A673 (cell line): ENCODE data around the gene WIPF2. TPM values are rescaled to one million over a fixed set of nuclear protein-coding genes. Genes with fewer than 3 reads are reported as not detected.

Experiments used
- BruUV-seq: library from RNA; stranded (reverse); fragments of 400-500 nt; replicated peaks from 2 replicates; lab custom pipeline; 2021; lab: Mats Ljungman, UMichigan
- CTCF ChIA-PET: fragments of 300-600 bp; sonication (Branson Sonifier 250); formaldehyde crosslinking; loops from one replicate; lab custom pipeline; 2022; ENCODE audit warnings: antibody characterized with exemption; lab: Charles Lee
- POLR2A ChIA-PET: fragments of 300-600 bp; sonication (Branson Sonifier 250); formaldehyde crosslinking; loops from one replicate; lab custom pipeline; 2022; ENCODE audit warnings: antibody characterized with exemption; ENCODE audit not compliant: low non-redundant PET; lab: Charles Lee
- DNase-seq: peaks from one replicate; pipeline ENCODE4 v3.0.0-alpha.2; 2015; ENCODE audit warnings: low spot score
- H3K27ac ChIP-seq: fragments of 200-600 bp; sonication (generic); 2 replicates; pipeline ENCODE4 v1.5.1; 2016; ENCODE audit warnings: mixed run types, low read depth, mild to moderate bottlenecking, mixed read lengths, antibody characterized with exemption, low read length; ENCODE audit not compliant: poor library complexity, severe bottlenecking
- H3K27me3 ChIP-seq: fragments of 200-600 bp; sonication (generic); replicated peaks from 2 replicates; pipeline ENCODE4 v1.6.1; 2017; ENCODE audit warnings: mixed run types, low read depth, mild to moderate bottlenecking, mixed read lengths, antibody characterized with exemption, low read length; ENCODE audit not compliant: insufficient read depth, poor library complexity
- H3K36me3 ChIP-seq: fragments of 200-600 bp; sonication (generic); 2 replicates; pipeline ENCODE4 v1.6.1; 2016; ENCODE audit warnings: mixed run types, mild to moderate bottlenecking, mixed read lengths, antibody characterized with exemption, low read length; ENCODE audit not compliant: insufficient read depth, poor library complexity, severe bottlenecking
- H3K4me1 ChIP-seq: fragments of 200-600 bp; sonication (generic); 2 replicates; pipeline ENCODE4 v1.6.1; 2017; ENCODE audit warnings: mixed run types, mild to moderate bottlenecking, mixed read lengths, antibody characterized with exemption, low read length; ENCODE audit not compliant: insufficient read depth, poor library complexity, severe bottlenecking
- H3K4me3 ChIP-seq: fragments of 200-600 bp; sonication (generic); 2 replicates; pipeline ENCODE4 v1.5.1; 2016; ENCODE audit warnings: low read depth, mixed run types, mild to moderate bottlenecking, mixed read lengths, low read length; ENCODE audit not compliant: poor library complexity, severe bottlenecking
- H3K9me3 ChIP-seq: fragments of 200-600 bp; sonication (generic); 2 replicates; pipeline ENCODE4 v1.6.1; 2016; ENCODE audit warnings: mixed run types, low read depth, mild to moderate bottlenecking, mixed read lengths, antibody characterized with exemption, low read length; ENCODE audit not compliant: poor library complexity, severe bottlenecking
- EZH2 ChIP-seq: fragments of 200-600 bp; sonication (generic); IDR thresholded peaks from 2 replicates; pipeline ENCODE4 v1.6.1; 2017; ENCODE audit warnings: borderline replicate concordance, low read depth, mild to moderate bottlenecking, mixed read lengths, antibody characterized with exemption, low read length; ENCODE audit not compliant: poor library complexity, severe bottlenecking
- intact Hi-C: fragments of 100-400 bp; cut with micrococcal nuclease; formaldehyde crosslinking; loops from one replicate; pipeline ENCODE4 v1.10.0; 2022; ENCODE audit not compliant: unreplicated experiment
- total RNA-seq: library from RNA; stranded (reverse); gene quantifications from 2 replicates; pipeline ENCODE4 v1.2.3, GENCODE V29; 2021
- TF ChIP-seq, protein P1 (sequence below): fragments of 300-800, 200-600 bp; sonication (generic); conservative IDR thresholded peaks from 2 replicates; pipeline ENCODE4 v1.5.1; 2017; ENCODE audit warnings: low read depth, mild to moderate bottlenecking, antibody characterized with exemption, low read length, moderate library complexity, mixed read lengths

The WIPF2 gene
- total RNA-seq, 1 experiment from 2014 or later: 16.3 TPM

DNA sequence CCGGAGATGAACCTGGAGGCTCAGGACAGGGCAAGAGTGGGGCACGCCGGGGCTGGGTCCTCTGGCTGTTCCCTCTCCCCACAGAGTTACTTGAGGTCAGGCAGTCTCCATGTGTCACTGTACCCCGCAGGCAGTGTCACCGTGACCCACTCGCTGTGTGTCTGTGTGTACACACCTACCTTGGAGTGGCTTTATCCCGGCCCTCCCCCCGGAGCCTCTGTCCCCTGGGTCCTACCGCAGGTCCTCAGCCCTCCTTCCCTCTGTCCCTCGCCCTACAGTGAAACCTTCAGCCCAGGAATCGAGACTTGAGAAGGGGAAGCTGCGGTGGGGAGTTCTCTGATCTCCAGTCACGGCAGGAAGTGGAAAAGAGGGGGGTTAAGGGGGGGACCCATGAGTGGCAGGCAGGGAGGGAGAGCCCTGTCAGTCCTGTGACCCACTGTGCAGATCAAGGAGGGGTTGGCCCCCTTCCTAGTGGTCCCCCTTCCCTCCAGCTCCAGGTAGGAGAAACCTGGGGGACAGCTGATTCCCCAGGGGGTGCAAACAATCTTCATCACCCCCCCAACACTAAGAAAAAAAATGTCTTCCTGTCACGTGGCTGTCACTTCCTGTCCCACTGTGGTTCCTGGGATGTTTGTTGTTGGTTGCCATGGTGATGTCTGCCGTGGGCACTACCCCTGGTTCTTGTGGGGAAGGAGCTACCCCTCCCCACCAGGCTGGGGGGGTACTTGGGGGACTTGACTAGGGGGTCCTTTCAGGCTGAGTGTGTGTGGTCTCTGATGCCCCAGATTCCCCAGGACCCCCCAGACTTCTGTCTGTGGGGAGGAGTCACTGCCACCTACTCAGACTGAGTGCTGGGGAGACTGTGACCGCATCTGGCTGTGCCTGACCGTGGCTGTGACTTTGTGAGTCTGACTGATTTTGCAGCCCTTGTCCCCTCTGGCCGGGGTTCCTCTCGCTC is 103.5 kb downstream of the WIPF2 start:
- Histone ChIP-seq H3K4me1 (peaks cover 37% of the 10 kb centered on the region), H3K4me3 (peak overlapping the region; percentile 43)

DNA sequence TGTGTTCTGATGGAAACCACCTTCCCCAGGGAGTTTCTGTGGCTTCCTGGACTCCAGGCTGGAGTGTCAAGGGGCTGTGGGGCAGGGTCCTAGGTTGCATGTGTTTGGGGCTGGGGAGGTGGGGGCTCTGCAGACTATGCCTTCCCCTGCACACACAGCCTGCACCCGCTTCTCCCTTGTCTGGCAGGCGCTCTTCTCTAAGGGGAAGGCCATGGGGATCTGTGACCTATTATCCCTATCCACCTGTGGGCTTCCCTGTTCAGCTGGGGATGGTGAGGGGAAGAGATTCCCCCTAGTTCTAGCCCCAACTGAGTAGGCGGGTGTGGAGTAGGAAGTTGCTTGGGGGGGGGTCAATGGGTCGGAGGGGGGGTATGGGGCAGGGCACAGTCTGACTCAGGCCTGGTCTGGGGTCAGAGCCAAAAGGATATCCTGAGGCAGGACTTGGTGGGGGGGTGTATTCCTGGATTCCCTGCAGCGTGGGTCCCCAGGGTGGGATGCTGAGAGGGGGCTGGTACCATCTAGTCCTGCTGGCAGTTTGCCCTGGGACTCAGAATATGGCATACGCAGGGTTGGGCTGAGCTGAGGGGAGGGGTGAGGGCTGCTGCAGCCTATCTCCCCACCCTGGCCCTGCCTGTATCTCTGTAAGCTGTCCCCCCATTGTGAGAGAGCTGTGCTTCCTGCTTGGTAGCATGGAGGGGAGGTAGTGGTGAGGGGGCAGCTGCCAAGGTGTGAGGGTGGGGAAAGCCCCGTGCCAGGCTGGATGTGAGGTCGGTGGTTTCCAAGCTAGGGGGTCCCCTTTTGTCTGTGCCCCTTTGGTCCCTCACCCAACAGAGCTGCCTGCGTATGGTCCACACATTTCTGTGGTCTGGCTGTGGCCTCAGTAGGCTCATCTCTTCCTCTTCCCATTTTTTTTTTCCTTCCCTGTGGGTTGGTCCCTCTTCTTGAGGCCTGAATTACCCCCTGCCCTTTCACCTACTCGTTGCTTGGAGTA is 104.6 kb downstream of the WIPF2 start:
- Histone ChIP-seq H3K4me1 (peaks cover 36% of the 10 kb centered on the region), H3K36me3 (no peaks in the 10 kb centered on the region), H3K9me3 (no peaks in the 10 kb centered on the region), H3K27me3 (no peaks in the 10 kb centered on the region), H3K27ac (peak overlapping the region; percentile 77), H3K4me3 (no peak overlapping the region)
- ChIA-PET POLR2A (no interaction called here), CTCF (no interaction called here)
- no TSS peak for BruUV-seq
- TF ChIP-seq EZH2: no peak
- TF ChIP-seq, protein P1, sequence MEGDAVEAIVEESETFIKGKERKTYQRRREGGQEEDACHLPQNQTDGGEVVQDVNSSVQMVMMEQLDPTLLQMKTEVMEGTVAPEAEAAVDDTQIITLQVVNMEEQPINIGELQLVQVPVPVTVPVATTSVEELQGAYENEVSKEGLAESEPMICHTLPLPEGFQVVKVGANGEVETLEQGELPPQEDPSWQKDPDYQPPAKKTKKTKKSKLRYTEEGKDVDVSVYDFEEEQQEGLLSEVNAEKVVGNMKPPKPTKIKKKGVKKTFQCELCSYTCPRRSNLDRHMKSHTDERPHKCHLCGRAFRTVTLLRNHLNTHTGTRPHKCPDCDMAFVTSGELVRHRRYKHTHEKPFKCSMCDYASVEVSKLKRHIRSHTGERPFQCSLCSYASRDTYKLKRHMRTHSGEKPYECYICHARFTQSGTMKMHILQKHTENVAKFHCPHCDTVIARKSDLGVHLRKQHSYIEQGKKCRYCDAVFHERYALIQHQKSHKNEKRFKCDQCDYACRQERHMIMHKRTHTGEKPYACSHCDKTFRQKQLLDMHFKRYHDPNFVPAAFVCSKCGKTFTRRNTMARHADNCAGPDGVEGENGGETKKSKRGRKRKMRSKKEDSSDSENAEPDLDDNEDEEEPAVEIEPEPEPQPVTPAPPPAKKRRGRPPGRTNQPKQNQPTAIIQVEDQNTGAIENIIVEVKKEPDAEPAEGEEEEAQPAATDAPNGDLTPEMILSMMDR: no peak
- intact Hi-C loops: no loop called here
- DNase-seq: no peak

More for the DNA sequence above, 103.5 kb downstream of the WIPF2 start:
- TF ChIP-seq, protein P1: no peak
- no peak for TF ChIP-seq EZH2
- BruUV-seq: no TSS peak
- Histone ChIP-seq H3K9me3 (no peaks in the 10 kb centered on the region), H3K36me3 (no peaks in the 10 kb centered on the region), H3K27ac (peak overlapping the region; percentile 77), H3K27me3 (no peaks in the 10 kb centered on the region)
- intact Hi-C loops: no loop called here
- CTCF ChIA-PET: no interaction called here
- POLR2A ChIA-PET: no interaction called here
- peak; percentile 87 for DNase-seq
